ENCODE results near the gene TSEN2. TPM values are rescaled to one million over a fixed set of nuclear protein-coding genes. Genes with fewer than 3 reads are reported as not detected.
A peak's percentile ranks its signal among the peaks of the same experiment; 100 is the strongest.

The TSEN2 gene
- total and polyA plus RNA-seq, 2 of the 13 experiments (the other 11 are each of a cell fraction or from before 2014, with no cell fraction given): 11.0 to 17.3 TPM

DNA sequence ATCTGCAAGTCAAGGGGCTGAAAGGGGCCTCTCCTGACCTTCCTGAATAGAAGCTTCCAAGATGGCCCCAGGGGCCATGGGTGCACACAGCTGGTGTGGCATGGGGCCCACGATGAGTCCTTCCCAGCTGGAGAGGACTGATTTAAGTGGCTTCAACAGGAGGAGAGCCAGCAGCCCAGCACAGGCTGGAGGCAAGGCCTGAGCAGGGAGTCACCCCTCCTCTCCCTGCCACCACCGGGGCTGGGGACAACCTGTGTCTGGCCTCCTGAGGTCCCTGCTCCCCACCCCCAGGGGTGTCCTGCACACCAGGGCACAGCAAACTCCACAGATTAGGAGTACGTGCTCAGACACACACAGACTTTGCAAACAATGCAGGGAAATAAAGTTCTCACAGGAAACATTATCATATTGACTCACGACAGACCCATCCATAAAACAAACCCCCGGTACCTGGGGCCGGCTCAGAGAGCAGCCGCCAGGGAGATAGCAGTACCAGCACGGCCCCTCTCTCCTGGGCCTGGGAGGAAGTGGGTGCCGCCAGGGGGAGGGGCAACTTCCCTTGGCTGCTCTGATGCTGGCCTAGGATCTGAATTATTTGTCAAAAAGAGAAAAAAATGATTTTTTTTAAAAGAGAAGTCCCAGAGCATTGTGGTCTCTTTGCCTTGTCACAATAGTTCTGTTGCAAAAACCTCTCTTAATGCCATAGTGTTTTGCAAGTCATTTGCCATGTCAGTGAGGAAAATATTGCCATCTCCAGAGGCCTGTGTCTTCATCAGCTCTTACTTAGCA, 21.9 kb upstream of the TSEN2 start (continued):
- TF ChIP-seq, protein P1, sequence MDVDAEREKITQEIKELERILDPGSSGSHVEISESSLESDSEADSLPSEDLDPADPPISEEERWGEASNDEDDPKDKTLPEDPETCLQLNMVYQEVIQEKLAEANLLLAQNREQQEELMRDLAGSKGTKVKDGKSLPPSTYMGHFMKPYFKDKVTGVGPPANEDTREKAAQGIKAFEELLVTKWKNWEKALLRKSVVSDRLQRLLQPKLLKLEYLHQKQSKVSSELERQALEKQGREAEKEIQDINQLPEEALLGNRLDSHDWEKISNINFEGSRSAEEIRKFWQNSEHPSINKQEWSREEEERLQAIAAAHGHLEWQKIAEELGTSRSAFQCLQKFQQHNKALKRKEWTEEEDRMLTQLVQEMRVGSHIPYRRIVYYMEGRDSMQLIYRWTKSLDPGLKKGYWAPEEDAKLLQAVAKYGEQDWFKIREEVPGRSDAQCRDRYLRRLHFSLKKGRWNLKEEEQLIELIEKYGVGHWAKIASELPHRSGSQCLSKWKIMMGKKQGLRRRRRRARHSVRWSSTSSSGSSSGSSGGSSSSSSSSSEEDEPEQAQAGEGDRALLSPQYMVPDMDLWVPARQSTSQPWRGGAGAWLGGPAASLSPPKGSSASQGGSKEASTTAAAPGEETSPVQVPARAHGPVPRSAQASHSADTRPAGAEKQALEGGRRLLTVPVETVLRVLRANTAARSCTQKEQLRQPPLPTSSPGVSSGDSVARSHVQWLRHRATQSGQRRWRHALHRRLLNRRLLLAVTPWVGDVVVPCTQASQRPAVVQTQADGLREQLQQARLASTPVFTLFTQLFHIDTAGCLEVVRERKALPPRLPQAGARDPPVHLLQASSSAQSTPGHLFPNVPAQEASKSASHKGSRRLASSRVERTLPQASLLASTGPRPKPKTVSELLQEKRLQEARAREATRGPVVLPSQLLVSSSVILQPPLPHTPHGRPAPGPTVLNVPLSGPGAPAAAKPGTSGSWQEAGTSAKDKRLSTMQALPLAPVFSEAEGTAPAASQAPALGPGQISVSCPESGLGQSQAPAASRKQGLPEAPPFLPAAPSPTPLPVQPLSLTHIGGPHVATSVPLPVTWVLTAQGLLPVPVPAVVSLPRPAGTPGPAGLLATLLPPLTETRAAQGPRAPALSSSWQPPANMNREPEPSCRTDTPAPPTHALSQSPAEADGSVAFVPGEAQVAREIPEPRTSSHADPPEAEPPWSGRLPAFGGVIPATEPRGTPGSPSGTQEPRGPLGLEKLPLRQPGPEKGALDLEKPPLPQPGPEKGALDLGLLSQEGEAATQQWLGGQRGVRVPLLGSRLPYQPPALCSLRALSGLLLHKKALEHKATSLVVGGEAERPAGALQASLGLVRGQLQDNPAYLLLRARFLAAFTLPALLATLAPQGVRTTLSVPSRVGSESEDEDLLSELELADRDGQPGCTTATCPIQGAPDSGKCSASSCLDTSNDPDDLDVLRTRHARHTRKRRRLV (CRISPR knock-in tag; IDR thresholded peaks at IDR 0.05): no peak
- TF ChIP-seq MTA3 (CRISPR knock-in tag; IDR thresholded peaks at IDR 0.05) (no peak), ZNF775 (CRISPR knock-in tag; IDR thresholded peaks at IDR 0.05; ENCODE audit: borderline replicate concordance) (no peak), TARDBP (CRISPR knock-in tag; IDR thresholded peaks at IDR 0.05) (peak; percentile 79; the same call in 1 of the 2 replicates), ZMYM3 (CRISPR knock-in tag; IDR thresholded peaks at IDR 0.05) (peak; percentile 80), ZBTB7A (CRISPR knock-in tag; IDR thresholded peaks at IDR 0.05) (peak; percentile 48; the same call in 1 of the 2 replicates), ZNF605 (CRISPR knock-in tag; IDR thresholded peaks at IDR 0.05) (peak; percentile 79; the same call in 1 of the 2 replicates), ZNF768 (CRISPR knock-in tag; IDR thresholded peaks at IDR 0.05) (0 out of 2 replicates have a peak, but pooled peaks have one; percentile 51), ZNF432 (CRISPR knock-in tag; IDR thresholded peaks at IDR 0.05; ENCODE audit: borderline replicate concordance) (no peak), ZNF335 (CRISPR knock-in tag; IDR thresholded peaks at IDR 0.05) (0 out of 2 replicates have a peak, but pooled peaks have one; percentile 21), SMAD9 (CRISPR knock-in tag; IDR thresholded peaks at IDR 0.05) (no peak), GATA4 (IDR thresholded peaks at IDR 0.05; ENCODE audit: borderline replicate concordance, low read depth) (peak; percentile 74; the same call in 1 of the 2 replicates), SAP130 (CRISPR knock-in tag; IDR thresholded peaks at IDR 0.05; ENCODE audit: low read depth) (peak; percentile 75), ZNF792 (CRISPR knock-in tag; IDR thresholded peaks at IDR 0.05) (no peak), BRCA1 (CRISPR knock-in tag; IDR thresholded peaks at IDR 0.05) (no peak)
- TF ChIP-seq, protein P2, sequence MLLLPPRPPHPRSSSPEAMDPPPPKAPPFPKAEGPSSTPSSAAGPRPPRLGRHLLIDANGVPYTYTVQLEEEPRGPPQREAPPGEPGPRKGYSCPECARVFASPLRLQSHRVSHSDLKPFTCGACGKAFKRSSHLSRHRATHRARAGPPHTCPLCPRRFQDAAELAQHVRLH (CRISPR knock-in tag; IDR thresholded peaks at IDR 0.05; ENCODE audit: borderline replicate concordance, low read depth): peak; percentile 57; the same call in 1 of the 2 replicates
- TF ChIP-seq, protein P3, sequence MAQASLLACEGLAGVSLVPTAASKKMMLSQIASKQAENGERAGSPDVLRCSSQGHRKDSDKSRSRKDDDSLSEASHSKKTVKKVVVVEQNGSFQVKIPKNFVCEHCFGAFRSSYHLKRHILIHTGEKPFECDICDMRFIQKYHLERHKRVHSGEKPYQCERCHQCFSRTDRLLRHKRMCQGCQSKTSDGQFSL (CRISPR knock-in tag; IDR thresholded peaks at IDR 0.05): no peak
- TF ChIP-seq, protein P4, sequence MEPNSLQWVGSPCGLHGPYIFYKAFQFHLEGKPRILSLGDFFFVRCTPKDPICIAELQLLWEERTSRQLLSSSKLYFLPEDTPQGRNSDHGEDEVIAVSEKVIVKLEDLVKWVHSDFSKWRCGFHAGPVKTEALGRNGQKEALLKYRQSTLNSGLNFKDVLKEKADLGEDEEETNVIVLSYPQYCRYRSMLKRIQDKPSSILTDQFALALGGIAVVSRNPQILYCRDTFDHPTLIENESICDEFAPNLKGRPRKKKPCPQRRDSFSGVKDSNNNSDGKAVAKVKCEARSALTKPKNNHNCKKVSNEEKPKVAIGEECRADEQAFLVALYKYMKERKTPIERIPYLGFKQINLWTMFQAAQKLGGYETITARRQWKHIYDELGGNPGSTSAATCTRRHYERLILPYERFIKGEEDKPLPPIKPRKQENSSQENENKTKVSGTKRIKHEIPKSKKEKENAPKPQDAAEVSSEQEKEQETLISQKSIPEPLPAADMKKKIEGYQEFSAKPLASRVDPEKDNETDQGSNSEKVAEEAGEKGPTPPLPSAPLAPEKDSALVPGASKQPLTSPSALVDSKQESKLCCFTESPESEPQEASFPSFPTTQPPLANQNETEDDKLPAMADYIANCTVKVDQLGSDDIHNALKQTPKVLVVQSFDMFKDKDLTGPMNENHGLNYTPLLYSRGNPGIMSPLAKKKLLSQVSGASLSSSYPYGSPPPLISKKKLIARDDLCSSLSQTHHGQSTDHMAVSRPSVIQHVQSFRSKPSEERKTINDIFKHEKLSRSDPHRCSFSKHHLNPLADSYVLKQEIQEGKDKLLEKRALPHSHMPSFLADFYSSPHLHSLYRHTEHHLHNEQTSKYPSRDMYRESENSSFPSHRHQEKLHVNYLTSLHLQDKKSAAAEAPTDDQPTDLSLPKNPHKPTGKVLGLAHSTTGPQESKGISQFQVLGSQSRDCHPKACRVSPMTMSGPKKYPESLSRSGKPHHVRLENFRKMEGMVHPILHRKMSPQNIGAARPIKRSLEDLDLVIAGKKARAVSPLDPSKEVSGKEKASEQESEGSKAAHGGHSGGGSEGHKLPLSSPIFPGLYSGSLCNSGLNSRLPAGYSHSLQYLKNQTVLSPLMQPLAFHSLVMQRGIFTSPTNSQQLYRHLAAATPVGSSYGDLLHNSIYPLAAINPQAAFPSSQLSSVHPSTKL (CRISPR knock-in tag; IDR thresholded peaks at IDR 0.05): peak; percentile 66; the same call in 1 of the 2 replicates
- TF ChIP-seq, protein P5, sequence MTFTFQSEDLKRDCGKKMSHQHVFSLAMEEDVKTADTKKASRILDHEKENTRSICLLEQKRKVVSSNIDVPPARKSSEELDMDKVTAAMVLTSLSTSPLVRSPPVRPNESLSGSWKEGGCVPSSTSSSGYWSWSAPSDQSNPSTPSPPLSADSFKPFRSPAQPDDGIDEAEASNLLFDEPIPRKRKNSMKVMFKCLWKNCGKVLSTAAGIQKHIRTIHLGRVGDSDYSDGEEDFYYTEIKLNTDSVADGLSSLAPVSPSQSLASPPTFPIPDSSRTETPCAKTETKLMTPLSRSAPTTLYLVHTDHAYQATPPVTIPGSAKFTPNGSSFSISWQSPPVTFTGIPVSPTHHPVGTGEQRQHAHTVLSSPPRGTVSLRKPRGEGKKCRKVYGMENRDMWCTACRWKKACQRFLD (CRISPR knock-in tag; IDR thresholded peaks at IDR 0.05; ENCODE audit: borderline replicate concordance): no peak
